Trophoblast cell (in vitro differentiated cells and primary cell): ENCODE measurements around the gene TCP11.

Experiments
- DNase-seq, 2 donors: peaks; one replicate each; pipeline ENCODE4 v3.0.0-alpha.2; 2016
- H2AFZ ChIP-seq: 2 replicates; pipeline ENCODE4 v1.6.1; 2013; ENCODE audit warnings: low read length, moderate library complexity, mild to moderate bottlenecking; ENCODE audit not compliant: insufficient read depth, poor library complexity
- H2AK5ac ChIP-seq: 2 replicates; pipeline ENCODE4 v1.6.1; 2013; ENCODE audit warnings: mild to moderate bottlenecking, low read length
- H2BK120ac ChIP-seq: 2 replicates; pipeline ENCODE4 v1.6.1; 2013; ENCODE audit warnings: low read length, mild to moderate bottlenecking, moderate library complexity; ENCODE audit not compliant: insufficient read depth, poor library complexity
- H2BK12ac ChIP-seq: 2 replicates; pipeline ENCODE4 v1.6.1; 2013; ENCODE audit warnings: mild to moderate bottlenecking, low read length, moderate library complexity
- H2BK5ac ChIP-seq: 2 replicates; pipeline ENCODE4 v1.6.1; 2013; ENCODE audit warnings: low read length, low read depth, moderate library complexity, mild to moderate bottlenecking; ENCODE audit not compliant: poor library complexity
- H3K14ac ChIP-seq: 2 replicates; pipeline ENCODE4 v1.6.1; 2013; ENCODE audit warnings: mild to moderate bottlenecking, low read length
- H3K18ac ChIP-seq: 2 replicates; pipeline ENCODE4 v1.6.1; 2013; ENCODE audit warnings: mild to moderate bottlenecking, low read length
- H3K23ac ChIP-seq: 2 replicates; pipeline ENCODE4 v1.6.1; 2013; ENCODE audit warnings: low read length
- H3K27ac ChIP-seq: 2 replicates; pipeline ENCODE4 v1.5.1; 2013; ENCODE audit warnings: low read depth, mild to moderate bottlenecking, inconsistent platforms, low read length, moderate library complexity
- H3K27me3 ChIP-seq: 2 replicates; pipeline ENCODE4 v1.6.1; 2013; ENCODE audit warnings: inconsistent platforms, mild to moderate bottlenecking, low read length, moderate library complexity; ENCODE audit not compliant: insufficient read depth
- H3K36me3 ChIP-seq, 2 experiments: 1 replicate in 1 of 2; 2 replicates in 1 of 2; pipeline ENCODE4 v1.6.1; 2013; ENCODE audit warnings: low read length in 2 of 2, mild to moderate bottlenecking in 2 of 2, moderate library complexity in 1 of 2; ENCODE audit not compliant: insufficient read depth in 2 of 2, control insufficient read depth in 1 of 2
- H3K4ac ChIP-seq: 2 replicates; pipeline ENCODE4 v1.6.1; 2013; ENCODE audit warnings: low read depth, mild to moderate bottlenecking, low read length, moderate library complexity
- H3K4me1 ChIP-seq, 2 experiments: 1 replicate in 1 of 2; 2 replicates in 1 of 2; pipeline ENCODE4 v1.6.1; 2013; ENCODE audit warnings: low read length in 2 of 2, mild to moderate bottlenecking in 2 of 2, moderate library complexity in 1 of 2; ENCODE audit not compliant: insufficient read depth in 2 of 2, control insufficient read depth in 1 of 2
- H3K4me2 ChIP-seq: 2 replicates; pipeline ENCODE4 v1.6.1; 2013; ENCODE audit warnings: inconsistent platforms, mild to moderate bottlenecking, low read length, moderate library complexity
- H3K4me3 ChIP-seq: 2 replicates; pipeline ENCODE4 v1.5.1; 2013; ENCODE audit warnings: mild to moderate bottlenecking, low read depth, low read length, inconsistent platforms
- H3K79me1 ChIP-seq: one replicate; pipeline ENCODE4 v1.6.1; 2013; ENCODE audit warnings: low read length
- H3K79me2 ChIP-seq: 2 replicates; pipeline ENCODE4 v1.6.1; 2013; ENCODE audit warnings: low read length, mild to moderate bottlenecking; ENCODE audit not compliant: control insufficient read depth, insufficient read depth, poor library complexity
- H3K9ac ChIP-seq: 2 replicates; pipeline ENCODE4 v1.6.1; 2013; ENCODE audit warnings: mild to moderate bottlenecking, low read length
- H3K9me3 ChIP-seq: 2 replicates; pipeline ENCODE4 v1.6.1; 2013; ENCODE audit warnings: low read depth, mild to moderate bottlenecking, control low read depth, inconsistent platforms, low read length; ENCODE audit not compliant: insufficient read depth
- H4K12ac ChIP-seq: 2 replicates; pipeline ENCODE4 v1.6.1; 2013; ENCODE audit warnings: low read depth, mild to moderate bottlenecking, low read length, moderate library complexity
- H4K8ac ChIP-seq: 2 replicates; pipeline ENCODE4 v1.6.1; 2013; ENCODE audit warnings: low read depth, mild to moderate bottlenecking, low read length, moderate library complexity
- H4K91ac ChIP-seq: one replicate; pipeline ENCODE4 v1.6.1; 2013; ENCODE audit warnings: low read depth, mild to moderate bottlenecking, low read length, moderate library complexity
- WGBS: extraction: QIAGEN DNeasy Blood & Tissue Kit; methylation state at CpG from one replicate; pipeline ENCODE4 v1.1.7; 2013; ENCODE audit warnings: missing lambda C conversion rate; ENCODE audit not compliant: insufficient read length, insufficient coverage; ENCODE audit errors: extremely low coverage; 5-methylcytosine and 5-hydroxymethylcytosine counted together

The TCP11 gene

DNA sequence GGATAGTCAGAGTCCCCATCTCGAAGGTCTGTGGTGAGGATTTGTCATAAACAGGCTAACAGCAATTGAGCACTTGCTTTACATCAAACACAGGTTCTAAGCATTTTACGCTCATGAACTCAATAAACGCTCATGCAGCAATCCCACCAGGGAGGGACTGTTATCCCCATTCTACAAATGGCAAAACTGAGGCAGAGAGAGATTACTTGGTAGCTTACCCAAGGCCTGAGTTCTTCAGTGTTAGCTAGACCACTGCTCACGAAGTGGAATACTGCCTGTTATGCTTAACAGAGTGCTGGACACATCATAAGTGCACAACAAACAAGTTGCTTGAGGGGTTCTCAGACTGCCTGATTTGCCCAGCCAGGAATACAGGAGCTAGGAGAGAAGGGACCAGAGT lies 23.7 kb upstream of the TCP11 start:
- H3K23ac ChIP-seq: no peak overlapping the region
- H3K18ac ChIP-seq: no peak overlapping the region
- no peak overlapping the region for H4K8ac ChIP-seq
- H3K14ac ChIP-seq: no peak overlapping the region
- H3K4ac ChIP-seq: no peak overlapping the region
- no peak overlapping the region for H3K27ac ChIP-seq
- H2BK120ac ChIP-seq: no peak overlapping the region
- H3K36me3 ChIP-seq: no peaks in the 10 kb centered on the region
- H2AK5ac ChIP-seq: no peak overlapping the region
- H4K12ac ChIP-seq: no peak overlapping the region
- H2BK12ac ChIP-seq: no peak overlapping the region
- H3K4me3 ChIP-seq: no peak overlapping the region
- no CpG with 5 or more reads among the region's 4 CpGs for WGBS
- peaks cover 3% of the 10 kb centered on the region for H3K9me3 ChIP-seq
- H3K27me3 ChIP-seq: no peaks in the 10 kb centered on the region
- H2BK5ac ChIP-seq: no peak overlapping the region
- no peaks in the 10 kb centered on the region for H3K4me1 ChIP-seq
- H3K79me1 ChIP-seq: no peaks in the 10 kb centered on the region
- no peak overlapping the region for H4K91ac ChIP-seq
- no peak for DNase-seq
- no peak overlapping the region for H2AFZ ChIP-seq
- H3K4me2 ChIP-seq: no peak overlapping the region
- H3K79me2 ChIP-seq: no peaks in the 10 kb centered on the region
- no peak overlapping the region for H3K9ac ChIP-seq

DNA sequence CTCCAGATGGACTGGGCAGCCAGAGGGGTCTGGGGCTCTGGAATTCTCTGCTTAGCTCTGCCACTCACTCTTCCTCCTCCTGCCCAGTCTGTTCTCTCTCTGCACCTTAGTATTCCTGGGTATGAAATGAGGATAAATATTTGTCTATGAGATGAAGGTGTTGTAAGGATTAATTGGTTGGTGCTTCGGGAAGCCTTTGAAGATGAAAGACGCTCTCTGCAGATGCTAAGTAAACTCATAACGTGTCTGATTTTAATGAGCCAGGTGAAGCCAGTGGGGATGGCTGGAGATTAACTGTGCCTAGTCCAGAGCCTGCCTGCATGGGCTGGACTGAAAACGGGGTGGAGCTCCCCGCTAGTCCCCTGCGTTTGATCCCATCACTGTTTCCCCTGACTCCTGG lies 23.1 kb upstream of the TCP11 start:
- Histone ChIP-seq H4K12ac (no peak overlapping the region), H4K91ac (no peak overlapping the region), H3K79me2 (no peaks in the 10 kb centered on the region), H4K8ac (no peak overlapping the region), H3K27me3 (no peaks in the 10 kb centered on the region), H3K9me3 (peaks cover under 1% of the 10 kb centered on the region), H2AK5ac (no peak overlapping the region), H2AFZ (no peak overlapping the region), H2BK12ac (no peak overlapping the region), H3K79me1 (no peaks in the 10 kb centered on the region), H3K23ac (no peak overlapping the region), H2BK120ac (no peak overlapping the region), H3K9ac (no peak overlapping the region), H2BK5ac (no peak overlapping the region), H3K18ac (no peak overlapping the region), H3K14ac (no peak overlapping the region), H3K36me3 (no peaks in the 10 kb centered on the region), H3K4me2 (no peak overlapping the region), H3K4me3 (no peak overlapping the region), H3K4me1 (no peaks in the 10 kb centered on the region), H3K4ac (no peak overlapping the region), H3K27ac (no peak overlapping the region)
- WGBS: 100% methylated on average over 1 of the region's 6 CpGs
- DNase-seq: no peak

DNA sequence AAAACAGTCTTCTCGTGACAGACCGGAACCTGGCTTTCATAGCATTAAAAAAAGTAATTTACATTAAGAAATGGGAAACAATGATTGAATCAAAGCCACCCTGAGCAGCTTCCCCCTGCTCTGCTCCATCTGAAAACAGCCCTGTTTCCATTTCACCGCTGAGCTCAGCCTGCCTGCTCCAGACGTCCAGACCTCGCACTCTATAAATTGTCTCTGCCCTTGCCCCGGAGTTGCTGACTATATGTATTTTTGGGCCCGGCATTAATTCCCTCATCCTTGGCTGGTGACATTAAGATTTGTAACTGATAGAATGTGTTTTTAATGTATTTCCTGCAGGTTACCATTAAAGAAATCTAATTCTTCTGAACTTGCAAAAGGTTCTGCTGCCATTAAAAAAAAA lies 22.7 kb upstream of the TCP11 start:
- no peak overlapping the region for H3K4ac ChIP-seq
- no peak overlapping the region for H4K12ac ChIP-seq
- no peak overlapping the region for H4K91ac ChIP-seq
- H3K9me3 ChIP-seq: no peaks in the 10 kb centered on the region
- H3K36me3 ChIP-seq: no peaks in the 10 kb centered on the region
- no peak overlapping the region for H3K18ac ChIP-seq
- no peak overlapping the region for H2BK5ac ChIP-seq
- H4K8ac ChIP-seq: no peak overlapping the region
- no peak overlapping the region for H3K27ac ChIP-seq
- no peaks in the 10 kb centered on the region for H3K4me1 ChIP-seq
- no peak overlapping the region for H3K14ac ChIP-seq
- DNase-seq: no peak
- H3K23ac ChIP-seq: no peak overlapping the region
- H2AFZ ChIP-seq: no peak overlapping the region
- no peaks in the 10 kb centered on the region for H3K79me2 ChIP-seq
- no peak overlapping the region for H2BK12ac ChIP-seq
- no peak overlapping the region for H2AK5ac ChIP-seq
- no peak overlapping the region for H3K9ac ChIP-seq
- H3K4me3 ChIP-seq: no peak overlapping the region
- WGBS: no CpG with 5 or more reads among the region's 7 CpGs
- no peaks in the 10 kb centered on the region for H3K79me1 ChIP-seq
- no peaks in the 10 kb centered on the region for H3K27me3 ChIP-seq
- no peak overlapping the region for H3K4me2 ChIP-seq
- no peak overlapping the region for H2BK120ac ChIP-seq

- H3K4me1 ChIP-seq: peaks cover 0 to 4% of the 10 kb centered on the region in 2 experiments
Measured at GRCh38 chr6:35161776-35162607, 20.9 kb upstream of the TCP11 start.

More at GRCh38 chr6:35161776-35162607, 20.9 kb upstream of the TCP11 start:
- no peaks in the 10 kb centered on the region for H3K79me1 ChIP-seq
- no peak overlapping the region for H3K14ac ChIP-seq
- H3K79me2 ChIP-seq: no peaks in the 10 kb centered on the region
- H3K27ac ChIP-seq: no peak overlapping the region
- H4K12ac ChIP-seq: no peak overlapping the region
- H3K9me3 ChIP-seq: no peaks in the 10 kb centered on the region
- no peak overlapping the region for H4K91ac ChIP-seq
- no peak overlapping the region for H2BK120ac ChIP-seq
- H2AFZ ChIP-seq: no peak overlapping the region
- no peak overlapping the region for H2BK12ac ChIP-seq
- no CpG with 5 or more reads among the region's 5 CpGs for WGBS
- no peak overlapping the region for H2BK5ac ChIP-seq
- H3K4me3 ChIP-seq: no peak overlapping the region
- DNase-seq: no peak
- no peaks in the 10 kb centered on the region for H3K27me3 ChIP-seq
- no peak overlapping the region for H3K4me2 ChIP-seq
- H3K36me3 ChIP-seq: no peaks in the 10 kb centered on the region
- H3K9ac ChIP-seq: no peak overlapping the region
- H3K18ac ChIP-seq: no peak overlapping the region
- no peak overlapping the region for H3K4ac ChIP-seq
- no peak overlapping the region for H4K8ac ChIP-seq
- H3K23ac ChIP-seq: no peak overlapping the region
- no peak overlapping the region for H2AK5ac ChIP-seq
